ENCODE results near the gene CD82.

The CD82 gene

GRCh38 chr11:44601471-44602370, 36.3 kb downstream of the CD82 start:
- no peak overlapping the region for H3K4me3 ChIP-seq (ENCODE audit: low read length in 2 of 2)
- H3K9ac ChIP-seq (ENCODE audit: low read depth, low read length, poor library complexity), result no peak overlapping the region
- H2AK5ac ChIP-seq (ENCODE audit: low read depth, low read length), result peak overlapping the region; percentile 38
- H3K14ac ChIP-seq (ENCODE audit: low read length), result peak overlapping the region; percentile 17
- peaks cover 0 to 20% of the 10 kb centered on the region in 2 donors for H3K36me3 ChIP-seq (replicated peaks in 1 of 2; ENCODE audit: control insufficient read depth in 2 of 2, insufficient read depth in 2 of 2, low read length in 2 of 2)
- no peak overlapping the region for H3K4me2 ChIP-seq (ENCODE audit: insufficient read depth, low read length, poor library complexity, severe bottlenecking)
- WGBS, 2 donors (ENCODE audit: extremely low coverage in 2 of 2, insufficient read length in 2 of 2, insufficient replicate concordance in 1 of 2), result no CpG with 5 or more reads among the region's 14 CpGs
- H3K79me1 ChIP-seq (ENCODE audit: low read depth, low read length), result peaks cover 2% of the 10 kb centered on the region
- peak overlapping the region; percentile 77 for H3K18ac ChIP-seq (ENCODE audit: low read length)
- no peak overlapping the region for H2BK12ac ChIP-seq (ENCODE audit: low read length)
- no peak overlapping the region for H2AFZ ChIP-seq (ENCODE audit: low read length)
- H3K27ac ChIP-seq (replicated peaks; ENCODE audit: low read length), result no peak overlapping the region
- peaks cover 0 to 2% (median 0%) of the 10 kb centered on the region in 3 experiments for H3K27me3 ChIP-seq (ENCODE audit: control insufficient read depth in 3 of 3, insufficient read depth in 3 of 3, low read depth in 1 of 3, low read length in 3 of 3)
- H4K8ac ChIP-seq (ENCODE audit: low read depth, low read length), result no peak overlapping the region
- peak overlapping the region; percentile 6 for H3K4ac ChIP-seq (ENCODE audit: low read length)
- peaks cover 6 to 29% of the 10 kb centered on the region in 2 donors for H3K4me1 ChIP-seq (ENCODE audit: control insufficient read depth in 2 of 2, insufficient read depth in 1 of 2, low read depth in 1 of 2, low read length in 2 of 2)
- no peak for DNase-seq (ENCODE audit: low spot score)
- H2BK120ac ChIP-seq (ENCODE audit: low read depth, low read length), result peak overlapping the region; percentile 42
- H2BK5ac ChIP-seq (ENCODE audit: low read length), result no peak overlapping the region
- no peak overlapping the region for H4K91ac ChIP-seq (ENCODE audit: low read depth, low read length, poor library complexity)
- H3K9me3 ChIP-seq (replicated peaks in 1 of 2; ENCODE audit: control insufficient read depth in 2 of 2, insufficient read depth in 1 of 2, low read depth in 1 of 2, low read length in 2 of 2), result no peaks in the 10 kb centered on the region
- H3K23ac ChIP-seq (ENCODE audit: low read depth, low read length, poor library complexity), result no peak overlapping the region
- H2BK15ac ChIP-seq (ENCODE audit: low read length), result peak overlapping the region; percentile 73

- Histone ChIP-seq H3K4me2 (ENCODE audit: insufficient read depth, low read length, poor library complexity, severe bottlenecking) (no peak overlapping the region), H3K9ac (ENCODE audit: low read depth, low read length, poor library complexity) (no peak overlapping the region), H2BK15ac (ENCODE audit: low read length) (no peak overlapping the region), H3K79me1 (ENCODE audit: low read depth, low read length) (peaks cover 3% of the 10 kb centered on the region), H3K36me3 (replicated peaks in 1 of 2; ENCODE audit: control insufficient read depth in 2 of 2, insufficient read depth in 2 of 2, low read length in 2 of 2) (peaks cover 0 to 22% of the 10 kb centered on the region in 2 donors), H3K9me3 (replicated peaks in 1 of 2; ENCODE audit: control insufficient read depth in 2 of 2, insufficient read depth in 1 of 2, low read depth in 1 of 2, low read length in 2 of 2) (no peaks in the 10 kb centered on the region), H2AFZ (ENCODE audit: low read length) (no peak overlapping the region), H3K27ac (replicated peaks; ENCODE audit: low read length) (no peak overlapping the region), H3K27me3 (ENCODE audit: control insufficient read depth in 3 of 3, insufficient read depth in 3 of 3, low read depth in 1 of 3, low read length in 3 of 3) (peaks cover 0 to 2% (median 0%) of the 10 kb centered on the region in 3 experiments), H3K23ac (ENCODE audit: low read depth, low read length, poor library complexity) (no peak overlapping the region), H2BK5ac (ENCODE audit: low read length) (no peak overlapping the region), H3K4ac (ENCODE audit: low read length) (no peak overlapping the region), H2AK5ac (ENCODE audit: low read depth, low read length) (no peak overlapping the region), H3K4me3 (ENCODE audit: low read length in 2 of 2) (no peak overlapping the region), H4K91ac (ENCODE audit: low read depth, low read length, poor library complexity) (no peak overlapping the region), H3K4me1 (ENCODE audit: control insufficient read depth in 2 of 2, insufficient read depth in 1 of 2, low read depth in 1 of 2, low read length in 2 of 2) (peaks cover 6 to 25% of the 10 kb centered on the region in 2 donors), H2BK12ac (ENCODE audit: low read length) (no peak overlapping the region), H3K18ac (ENCODE audit: low read length) (peak overlapping the region; percentile 81), H4K8ac (ENCODE audit: low read depth, low read length) (no peak overlapping the region), H3K14ac (ENCODE audit: low read length) (no peak overlapping the region), H2BK120ac (ENCODE audit: low read depth, low read length) (peak overlapping the region; percentile 37)
- DNase-seq (ENCODE audit: low spot score), result no peak
- no CpG with 5 or more reads among the region's 6 CpGs for WGBS, 2 donors (ENCODE audit: extremely low coverage in 2 of 2, insufficient read length in 2 of 2, insufficient replicate concordance in 1 of 2)
Observed at GRCh38 chr11:44602891-44603310, 37.4 kb downstream of the CD82 start.

- H2BK12ac ChIP-seq (ENCODE audit: low read length), result no peak overlapping the region
- H2AFZ ChIP-seq (ENCODE audit: low read length), result no peak overlapping the region
- H3K4me2 ChIP-seq (ENCODE audit: insufficient read depth, low read length, poor library complexity, severe bottlenecking), result no peak overlapping the region
- H3K4me3 ChIP-seq (ENCODE audit: low read length in 2 of 2), result no peak overlapping the region
- peak overlapping the region; percentile 77 for H2AK5ac ChIP-seq (ENCODE audit: low read depth, low read length)
- H3K9ac ChIP-seq (ENCODE audit: low read depth, low read length, poor library complexity), result no peak overlapping the region
- H3K27ac ChIP-seq (replicated peaks; ENCODE audit: low read length), result no peak overlapping the region
- peaks cover 6 to 25% of the 10 kb centered on the region in 2 donors for H3K4me1 ChIP-seq (ENCODE audit: control insufficient read depth in 2 of 2, insufficient read depth in 1 of 2, low read depth in 1 of 2, low read length in 2 of 2)
- DNase-seq (ENCODE audit: low spot score), result no peak
- H4K91ac ChIP-seq (ENCODE audit: low read depth, low read length, poor library complexity), result no peak overlapping the region
- H3K36me3 ChIP-seq (replicated peaks in 1 of 2; ENCODE audit: control insufficient read depth in 2 of 2, insufficient read depth in 2 of 2, low read length in 2 of 2), result peaks cover 0 to 22% of the 10 kb centered on the region in 2 donors
- no CpG with 5 or more reads among the region's 6 CpGs for WGBS, 2 donors (ENCODE audit: extremely low coverage in 2 of 2, insufficient read length in 2 of 2, insufficient replicate concordance in 1 of 2)
- H3K4ac ChIP-seq (ENCODE audit: low read length), result no peak overlapping the region
- H3K9me3 ChIP-seq (replicated peaks in 1 of 2; ENCODE audit: control insufficient read depth in 2 of 2, insufficient read depth in 1 of 2, low read depth in 1 of 2, low read length in 2 of 2), result no peaks in the 10 kb centered on the region
- no peak overlapping the region for H3K23ac ChIP-seq (ENCODE audit: low read depth, low read length, poor library complexity)
- H3K18ac ChIP-seq (ENCODE audit: low read length), result no peak overlapping the region
- peaks cover 3% of the 10 kb centered on the region for H3K79me1 ChIP-seq (ENCODE audit: low read depth, low read length)
- H4K8ac ChIP-seq (ENCODE audit: low read depth, low read length), result peak overlapping the region; percentile 67
- H3K27me3 ChIP-seq (ENCODE audit: control insufficient read depth in 3 of 3, insufficient read depth in 3 of 3, low read depth in 1 of 3, low read length in 3 of 3), result peaks cover 0 to 2% (median 0%) of the 10 kb centered on the region in 3 experiments
- H3K14ac ChIP-seq (ENCODE audit: low read length), result no peak overlapping the region
- H2BK120ac ChIP-seq (ENCODE audit: low read depth, low read length), result no peak overlapping the region
- H2BK5ac ChIP-seq (ENCODE audit: low read length), result no peak overlapping the region
- no peak overlapping the region for H2BK15ac ChIP-seq (ENCODE audit: low read length)
Observed at GRCh38 chr11:44604171-44604581, 38.7 kb downstream of the CD82 start.

- Histone ChIP-seq H3K14ac (ENCODE audit: low read length) (no peak overlapping the region), H3K79me1 (ENCODE audit: low read depth, low read length) (peaks cover 3% of the 10 kb centered on the region), H2AFZ (ENCODE audit: low read length) (no peak overlapping the region), H3K36me3 (replicated peaks in 1 of 2; ENCODE audit: control insufficient read depth in 2 of 2, insufficient read depth in 2 of 2, low read length in 2 of 2) (peaks cover 0 to 22% of the 10 kb centered on the region in 2 donors), H3K4me1 (ENCODE audit: control insufficient read depth in 2 of 2, insufficient read depth in 1 of 2, low read depth in 1 of 2, low read length in 2 of 2) (peaks cover 6 to 22% of the 10 kb centered on the region in 2 donors), H3K4me2 (ENCODE audit: insufficient read depth, low read length, poor library complexity, severe bottlenecking) (no peak overlapping the region), H2BK5ac (ENCODE audit: low read length) (peak overlapping the region; percentile 58), H3K9me3 (replicated peaks in 1 of 2; ENCODE audit: control insufficient read depth in 2 of 2, insufficient read depth in 1 of 2, low read depth in 1 of 2, low read length in 2 of 2) (no peaks in the 10 kb centered on the region), H2BK12ac (ENCODE audit: low read length) (no peak overlapping the region), H2AK5ac (ENCODE audit: low read depth, low read length) (peak overlapping the region; percentile 77), H3K9ac (ENCODE audit: low read depth, low read length, poor library complexity) (no peak overlapping the region), H4K8ac (ENCODE audit: low read depth, low read length) (no peak overlapping the region), H3K23ac (ENCODE audit: low read depth, low read length, poor library complexity) (peak overlapping the region; percentile 58), H4K91ac (ENCODE audit: low read depth, low read length, poor library complexity) (no peak overlapping the region), H3K4me3 (ENCODE audit: low read length in 2 of 2) (no peak overlapping the region), H2BK120ac (ENCODE audit: low read depth, low read length) (no peak overlapping the region), H3K4ac (ENCODE audit: low read length) (no peak overlapping the region), H3K27ac (replicated peaks; ENCODE audit: low read length) (no peak overlapping the region), H2BK15ac (ENCODE audit: low read length) (peak overlapping the region; percentile 76), H3K27me3 (ENCODE audit: control insufficient read depth in 3 of 3, insufficient read depth in 3 of 3, low read depth in 1 of 3, low read length in 3 of 3) (peaks cover 0 to 2% (median 0%) of the 10 kb centered on the region in 3 experiments), H3K18ac (ENCODE audit: low read length) (peak overlapping the region; percentile 44)
- no CpG with 5 or more reads among the region's 25 CpGs for WGBS, 2 donors (ENCODE audit: extremely low coverage in 2 of 2, insufficient read length in 2 of 2, insufficient replicate concordance in 1 of 2)
- DNase-seq (ENCODE audit: low spot score), result no peak
Observed at GRCh38 chr11:44605068-44605708, 39.7 kb downstream of the CD82 start.
